Measurements from ENCODE around the gene LZTR1.

DNA sequence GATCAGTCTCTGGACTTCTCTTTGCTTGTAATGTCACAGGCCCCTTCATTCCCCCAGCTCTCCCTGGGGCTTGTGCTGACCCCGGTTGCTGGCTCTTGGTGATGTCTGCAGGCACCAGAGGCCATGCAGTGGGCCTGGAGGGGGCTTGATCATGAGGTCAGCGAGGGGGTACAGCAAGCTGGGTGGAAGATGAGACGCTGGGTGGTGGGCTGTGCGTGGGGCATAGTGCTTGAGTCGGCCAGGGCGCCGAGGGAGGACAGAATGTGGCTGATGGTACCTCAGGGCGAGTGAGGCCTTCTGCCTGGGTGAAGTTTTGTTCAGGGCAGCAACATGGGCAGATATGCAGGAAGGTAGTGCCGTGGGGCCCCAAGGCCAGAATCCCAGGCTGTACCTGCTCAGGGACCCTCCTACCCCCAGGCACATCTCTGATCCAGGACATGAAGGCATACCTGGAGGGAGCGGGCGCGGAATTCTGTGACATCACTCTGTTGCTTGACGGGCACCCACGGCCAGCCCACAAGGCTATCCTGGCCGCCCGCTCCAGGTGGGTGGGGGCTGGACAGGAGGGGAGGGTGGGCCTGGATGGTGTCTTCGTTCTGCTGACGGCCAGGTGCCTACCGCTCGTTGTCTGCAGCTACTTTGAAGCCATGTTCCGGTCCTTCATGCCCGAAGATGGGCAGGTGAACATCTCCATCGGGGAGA, 13.4 kb downstream of the LZTR1 start:
- TF ChIP-seq, protein P1, sequence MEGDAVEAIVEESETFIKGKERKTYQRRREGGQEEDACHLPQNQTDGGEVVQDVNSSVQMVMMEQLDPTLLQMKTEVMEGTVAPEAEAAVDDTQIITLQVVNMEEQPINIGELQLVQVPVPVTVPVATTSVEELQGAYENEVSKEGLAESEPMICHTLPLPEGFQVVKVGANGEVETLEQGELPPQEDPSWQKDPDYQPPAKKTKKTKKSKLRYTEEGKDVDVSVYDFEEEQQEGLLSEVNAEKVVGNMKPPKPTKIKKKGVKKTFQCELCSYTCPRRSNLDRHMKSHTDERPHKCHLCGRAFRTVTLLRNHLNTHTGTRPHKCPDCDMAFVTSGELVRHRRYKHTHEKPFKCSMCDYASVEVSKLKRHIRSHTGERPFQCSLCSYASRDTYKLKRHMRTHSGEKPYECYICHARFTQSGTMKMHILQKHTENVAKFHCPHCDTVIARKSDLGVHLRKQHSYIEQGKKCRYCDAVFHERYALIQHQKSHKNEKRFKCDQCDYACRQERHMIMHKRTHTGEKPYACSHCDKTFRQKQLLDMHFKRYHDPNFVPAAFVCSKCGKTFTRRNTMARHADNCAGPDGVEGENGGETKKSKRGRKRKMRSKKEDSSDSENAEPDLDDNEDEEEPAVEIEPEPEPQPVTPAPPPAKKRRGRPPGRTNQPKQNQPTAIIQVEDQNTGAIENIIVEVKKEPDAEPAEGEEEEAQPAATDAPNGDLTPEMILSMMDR (IDR thresholded peaks at IDR 0.05; ENCODE audit: low read depth, low read length): no peak
- TF ChIP-seq EZH2phosphoT487 (IDR thresholded peaks at IDR 0.05; ENCODE audit: low read depth): no peak
